Loucy (cell line): Measurements from ENCODE around the gene RNF32.
"Not testable (repeated sequence)": the region's sequence is repeated elsewhere in the genome, so short reads cannot be mapped to it uniquely, and the experiment has no call there.

Experiments used
- H2AFZ ChIP-seq: fragments of 200-600 bp; sonication (generic); 2 replicates; pipeline ENCODE4 v1.6.0; 2016; ENCODE audit warnings: antibody characterized with exemption, mild to moderate bottlenecking, low read length, moderate library complexity
- H3F3A ChIP-seq: fragments of 200-600 bp; 2 replicates; pipeline ENCODE4 v1.6.0; 2016; ENCODE audit warnings: antibody characterized with exemption, low read depth, mild to moderate bottlenecking
- H3K27me3 ChIP-seq: fragments of 200-600 bp; sonication (generic); 2 replicates; pipeline ENCODE4 v1.6.1; 2014; ENCODE audit warnings: low read length, mild to moderate bottlenecking; ENCODE audit not compliant: insufficient read depth, poor library complexity, severe bottlenecking
- H3K36me3 ChIP-seq: fragments of 200-600 bp; sonication (generic); 2 replicates; pipeline ENCODE4 v1.6.1; 2016; ENCODE audit warnings: low read length; ENCODE audit not compliant: insufficient read depth
- H3K4me1 ChIP-seq: fragments of 200-600 bp; sonication (generic); 2 replicates; pipeline ENCODE4 v1.5.1; 2014; ENCODE audit warnings: low read length, mild to moderate bottlenecking; ENCODE audit not compliant: insufficient read depth, poor library complexity, severe bottlenecking
- H3K4me2 ChIP-seq: fragments of 200-600 bp; sonication (generic); 2 replicates; pipeline ENCODE4 v1.6.0; 2014; ENCODE audit warnings: antibody characterized with exemption, low read length, low read depth, mild to moderate bottlenecking; ENCODE audit not compliant: poor library complexity, severe bottlenecking
- H3K4me3 ChIP-seq: fragments of 200-600 bp; sonication (generic); 2 replicates; pipeline ENCODE4 v1.5.1; 2014; ENCODE audit warnings: low read length, mild to moderate bottlenecking, mixed read lengths; ENCODE audit not compliant: poor library complexity, severe bottlenecking
- H3K79me2 ChIP-seq: fragments of 200-600 bp; sonication (generic); 2 replicates; pipeline ENCODE4 v1.6.1; 2014; ENCODE audit warnings: low read length; ENCODE audit not compliant: insufficient read depth
- H3K9ac ChIP-seq: fragments of 200-600 bp; sonication (generic); 2 replicates; pipeline ENCODE4 v1.6.0; 2014; ENCODE audit warnings: mild to moderate bottlenecking, low read depth, low read length, moderate library complexity; ENCODE audit not compliant: poor library complexity, severe bottlenecking
- H3K9me2 ChIP-seq: fragments of 200-600 bp; sonication (generic); replicated peaks from 2 replicates; pipeline ENCODE4 v1.6.1; 2016; ENCODE audit warnings: low read depth, low read length, mixed read lengths
- H3K9me3 ChIP-seq: fragments of 200-600 bp; sonication (generic); 2 replicates; pipeline ENCODE4 v1.6.1; 2014; ENCODE audit warnings: mild to moderate bottlenecking, antibody characterized with exemption, low read length, low read depth; ENCODE audit not compliant: insufficient read depth
- H4K20me1 ChIP-seq: fragments of 200-600 bp; sonication (generic); 2 replicates; pipeline ENCODE4 v1.6.0; 2014; ENCODE audit warnings: antibody characterized with exemption, low read length, mild to moderate bottlenecking; ENCODE audit not compliant: insufficient read depth, poor library complexity, severe bottlenecking
- EZH2phosphoT487 ChIP-seq: fragments of 200-600 bp; IDR thresholded peaks from 2 replicates; pipeline ENCODE4 v1.6.1; 2018; ENCODE audit warnings: antibody characterized with exemption, mild to moderate bottlenecking, moderate library complexity, borderline replicate concordance
- TF ChIP-seq, protein P1 (sequence below): fragments of 200-600 bp; sonication (generic); conservative IDR thresholded peaks from 2 replicates; pipeline ENCODE4 v1.5.1; 2014; ENCODE audit warnings: mild to moderate bottlenecking, antibody characterized with exemption, low read length

RNF32 gene

DNA sequence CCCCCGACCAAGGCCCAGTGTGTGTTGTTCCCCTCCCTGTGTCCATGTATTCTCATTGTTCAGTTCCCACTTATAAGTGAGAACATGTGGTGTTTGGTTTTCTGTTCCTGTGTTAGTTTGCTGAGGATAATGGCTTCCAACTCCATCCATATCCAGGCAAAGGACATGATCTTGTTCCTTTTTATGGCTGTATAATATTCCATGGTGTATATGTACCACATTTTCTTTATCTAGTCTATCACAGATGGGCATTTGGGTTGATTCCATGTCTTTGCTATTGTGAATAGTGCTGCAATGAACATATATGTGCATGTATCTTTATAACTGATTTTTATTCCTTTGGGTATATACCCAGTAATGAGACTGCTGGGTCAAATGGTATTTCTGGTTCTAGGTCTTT lies 61.2 kb downstream of the RNF32 start:
- H3K27me3 ChIP-seq, H3K9me2 ChIP-seq, H3F3A ChIP-seq, H2AFZ ChIP-seq, H3K9ac ChIP-seq, H3K79me2 ChIP-seq, H4K20me1 ChIP-seq, H3K9me3 ChIP-seq, H3K4me3 ChIP-seq, H3K4me2 ChIP-seq, H3K36me3 ChIP-seq: not testable (repeated sequence)
- peaks cover 15% of the 10 kb centered on the region for H3K4me1 ChIP-seq

DNA sequence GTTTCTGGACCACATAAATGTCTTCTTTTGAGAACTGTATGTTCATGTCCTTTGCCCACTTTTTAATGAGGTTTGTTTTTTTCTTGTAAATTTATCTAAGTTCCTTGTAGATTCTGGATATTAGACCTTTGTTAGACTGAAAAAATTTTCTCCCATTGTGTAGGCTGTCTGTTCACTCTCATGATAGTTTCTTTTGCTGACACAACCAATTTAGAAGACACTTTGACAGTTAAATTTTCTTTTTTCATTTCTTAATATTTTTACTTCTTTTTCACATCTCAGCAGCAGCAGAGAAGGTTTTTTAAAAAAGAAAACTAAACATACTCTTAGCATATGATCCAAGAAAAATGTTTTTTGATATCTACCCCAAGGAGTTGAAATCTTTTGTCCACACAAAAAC lies 61.8 kb downstream of the RNF32 start:
- H3K4me2 ChIP-seq: no peak overlapping the region
- no peaks in the 10 kb centered on the region for H3K9me2 ChIP-seq
- H3K79me2 ChIP-seq: peaks cover 5% of the 10 kb centered on the region; the same call in 1 of the 2 replicates
- no peaks in the 10 kb centered on the region for H4K20me1 ChIP-seq
- no peak overlapping the region for H2AFZ ChIP-seq
- H3K9me3 ChIP-seq: no peaks in the 10 kb centered on the region; the same call in 1 of the 2 replicates
- TF ChIP-seq, protein P1, sequence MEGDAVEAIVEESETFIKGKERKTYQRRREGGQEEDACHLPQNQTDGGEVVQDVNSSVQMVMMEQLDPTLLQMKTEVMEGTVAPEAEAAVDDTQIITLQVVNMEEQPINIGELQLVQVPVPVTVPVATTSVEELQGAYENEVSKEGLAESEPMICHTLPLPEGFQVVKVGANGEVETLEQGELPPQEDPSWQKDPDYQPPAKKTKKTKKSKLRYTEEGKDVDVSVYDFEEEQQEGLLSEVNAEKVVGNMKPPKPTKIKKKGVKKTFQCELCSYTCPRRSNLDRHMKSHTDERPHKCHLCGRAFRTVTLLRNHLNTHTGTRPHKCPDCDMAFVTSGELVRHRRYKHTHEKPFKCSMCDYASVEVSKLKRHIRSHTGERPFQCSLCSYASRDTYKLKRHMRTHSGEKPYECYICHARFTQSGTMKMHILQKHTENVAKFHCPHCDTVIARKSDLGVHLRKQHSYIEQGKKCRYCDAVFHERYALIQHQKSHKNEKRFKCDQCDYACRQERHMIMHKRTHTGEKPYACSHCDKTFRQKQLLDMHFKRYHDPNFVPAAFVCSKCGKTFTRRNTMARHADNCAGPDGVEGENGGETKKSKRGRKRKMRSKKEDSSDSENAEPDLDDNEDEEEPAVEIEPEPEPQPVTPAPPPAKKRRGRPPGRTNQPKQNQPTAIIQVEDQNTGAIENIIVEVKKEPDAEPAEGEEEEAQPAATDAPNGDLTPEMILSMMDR: no peak
- H3K27me3 ChIP-seq: no peaks in the 10 kb centered on the region
- no peaks in the 10 kb centered on the region for H3F3A ChIP-seq
- no peak overlapping the region for H3K4me3 ChIP-seq
- no peak overlapping the region for H3K9ac ChIP-seq
- H3K4me1 ChIP-seq: peaks cover 15% of the 10 kb centered on the region
- peaks cover 8% of the 10 kb centered on the region; the same call in 1 of the 2 replicates for H3K36me3 ChIP-seq

DNA sequence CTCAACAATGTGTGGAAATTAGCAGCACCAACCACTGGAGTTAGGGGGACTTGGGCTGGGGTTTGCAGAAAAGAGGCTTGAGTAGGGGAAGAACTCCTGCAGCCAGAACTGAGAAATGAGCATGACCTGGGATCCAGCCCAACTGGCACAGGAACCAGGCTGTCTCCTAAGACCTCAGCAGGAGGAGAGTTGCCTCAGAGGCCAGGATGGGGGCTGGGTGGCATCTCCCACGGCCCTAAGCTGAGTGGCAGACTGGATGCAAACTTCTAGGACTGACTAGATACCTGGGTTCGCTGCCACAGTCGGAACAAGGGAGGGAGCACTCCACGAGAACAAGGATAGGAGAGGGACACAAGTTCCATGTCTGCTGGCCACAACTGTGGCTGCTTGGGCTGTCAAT lies 62.6 kb downstream of the RNF32 start:
- no peaks in the 10 kb centered on the region for H3K9me2 ChIP-seq
- H3K4me3 ChIP-seq: no peak overlapping the region
- peaks cover 10% of the 10 kb centered on the region; the same call in 1 of the 2 replicates for H3K36me3 ChIP-seq
- H3K9ac ChIP-seq: no peak overlapping the region
- H4K20me1 ChIP-seq: no peaks in the 10 kb centered on the region
- TF ChIP-seq, protein P1: no peak
- TF ChIP-seq EZH2phosphoT487: no peak
- no peaks in the 10 kb centered on the region for H3F3A ChIP-seq
- H2AFZ ChIP-seq: no peak overlapping the region
- H3K4me2 ChIP-seq: no peak overlapping the region
- H3K27me3 ChIP-seq: no peaks in the 10 kb centered on the region
- H3K79me2 ChIP-seq: peaks cover 5% of the 10 kb centered on the region; the same call in 1 of the 2 replicates
- peaks cover 2% of the 10 kb centered on the region; the same call in 1 of the 2 replicates for H3K9me3 ChIP-seq
- peaks cover 15% of the 10 kb centered on the region for H3K4me1 ChIP-seq

DNA sequence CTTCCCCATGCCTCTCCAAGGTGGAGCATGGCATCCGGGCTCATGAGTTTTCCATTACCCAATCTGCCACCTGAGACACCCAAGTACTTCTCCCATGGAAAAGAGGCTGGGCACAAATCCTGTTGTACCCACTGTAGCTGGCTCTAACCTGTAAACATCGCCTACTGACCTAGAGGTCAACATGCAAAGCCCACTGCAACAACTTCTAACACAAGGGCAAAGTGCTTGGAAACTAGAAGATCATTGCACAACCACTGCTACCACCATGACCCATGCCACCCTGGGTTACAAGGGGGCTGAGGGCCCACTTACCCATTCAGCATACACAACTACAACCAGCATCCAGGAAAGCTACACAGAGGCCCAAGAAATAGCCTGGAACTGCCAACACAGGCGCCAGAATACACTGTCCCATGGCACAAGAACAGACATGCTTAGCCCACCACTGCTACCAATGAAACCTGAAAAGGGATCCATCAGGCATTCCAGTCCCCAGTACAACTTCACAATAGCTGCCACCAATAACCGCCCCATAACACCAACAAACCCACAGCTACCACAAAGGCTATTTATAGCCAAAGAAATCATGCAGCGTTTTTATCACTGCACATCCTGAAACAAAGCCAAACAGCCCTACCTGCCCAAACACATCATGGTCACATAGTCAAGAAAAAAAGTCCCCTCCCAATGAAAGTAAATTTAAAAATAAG lies 63.4 kb downstream of the RNF32 start:
- TF ChIP-seq, protein P1: no peak
- no peak for TF ChIP-seq EZH2phosphoT487
- H3K9me2 ChIP-seq: no peaks in the 10 kb centered on the region
- H3K9me3 ChIP-seq: peaks cover 8% of the 10 kb centered on the region; the same call in 1 of the 2 replicates
- peak overlapping the region; percentile 50 for H3K4me2 ChIP-seq
- no peaks in the 10 kb centered on the region for H3F3A ChIP-seq
- H4K20me1 ChIP-seq: no peaks in the 10 kb centered on the region
- H3K36me3 ChIP-seq: peaks cover 17% of the 10 kb centered on the region; the same call in 1 of the 2 replicates
- H3K27me3 ChIP-seq: no peaks in the 10 kb centered on the region
- H3K79me2 ChIP-seq: peaks cover 5% of the 10 kb centered on the region; the same call in 1 of the 2 replicates
- H3K4me3 ChIP-seq: peak overlapping the region; percentile 20
- peaks cover 15% of the 10 kb centered on the region for H3K4me1 ChIP-seq
- peak overlapping the region; percentile 20 for H3K9ac ChIP-seq
- no peak overlapping the region for H2AFZ ChIP-seq
